ENCODE results near the gene ERCC4. TPM values are rescaled to one million over a fixed set of nuclear protein-coding genes. Genes with fewer than 3 reads are reported as not detected.
A peak's percentile ranks its signal among the peaks of the same experiment; 100 is the strongest.
"Not testable (repeated sequence)": the region's sequence is repeated elsewhere in the genome, so short reads cannot be mapped to it uniquely, and the experiment has no call there.

Gene ERCC4
- total RNA-seq, 1 donor from 2014 or later: 6.2 TPM

GRCh38 chr16:13904822-13905221 is 15.1 kb upstream of the ERCC4 start:
- H3K27ac ChIP-seq; H3K4me3 ChIP-seq; H3K9me3 ChIP-seq; H3K36me3 ChIP-seq; H3K27me3 ChIP-seq; intact Hi-C loops (cut with DNase I); DNase-seq (ENCODE audit: low spot score in 2 of 2): not testable (repeated sequence)
- TF ChIP-seq, protein P1, sequence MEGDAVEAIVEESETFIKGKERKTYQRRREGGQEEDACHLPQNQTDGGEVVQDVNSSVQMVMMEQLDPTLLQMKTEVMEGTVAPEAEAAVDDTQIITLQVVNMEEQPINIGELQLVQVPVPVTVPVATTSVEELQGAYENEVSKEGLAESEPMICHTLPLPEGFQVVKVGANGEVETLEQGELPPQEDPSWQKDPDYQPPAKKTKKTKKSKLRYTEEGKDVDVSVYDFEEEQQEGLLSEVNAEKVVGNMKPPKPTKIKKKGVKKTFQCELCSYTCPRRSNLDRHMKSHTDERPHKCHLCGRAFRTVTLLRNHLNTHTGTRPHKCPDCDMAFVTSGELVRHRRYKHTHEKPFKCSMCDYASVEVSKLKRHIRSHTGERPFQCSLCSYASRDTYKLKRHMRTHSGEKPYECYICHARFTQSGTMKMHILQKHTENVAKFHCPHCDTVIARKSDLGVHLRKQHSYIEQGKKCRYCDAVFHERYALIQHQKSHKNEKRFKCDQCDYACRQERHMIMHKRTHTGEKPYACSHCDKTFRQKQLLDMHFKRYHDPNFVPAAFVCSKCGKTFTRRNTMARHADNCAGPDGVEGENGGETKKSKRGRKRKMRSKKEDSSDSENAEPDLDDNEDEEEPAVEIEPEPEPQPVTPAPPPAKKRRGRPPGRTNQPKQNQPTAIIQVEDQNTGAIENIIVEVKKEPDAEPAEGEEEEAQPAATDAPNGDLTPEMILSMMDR (IDR thresholded peaks at IDR 0.05): peak in 2 of 3 experiments; percentile 28 to 39
- H3K4me1 ChIP-seq: peaks cover 0 to 17% of the 10 kb centered on the region in 2 donors

DNA sequence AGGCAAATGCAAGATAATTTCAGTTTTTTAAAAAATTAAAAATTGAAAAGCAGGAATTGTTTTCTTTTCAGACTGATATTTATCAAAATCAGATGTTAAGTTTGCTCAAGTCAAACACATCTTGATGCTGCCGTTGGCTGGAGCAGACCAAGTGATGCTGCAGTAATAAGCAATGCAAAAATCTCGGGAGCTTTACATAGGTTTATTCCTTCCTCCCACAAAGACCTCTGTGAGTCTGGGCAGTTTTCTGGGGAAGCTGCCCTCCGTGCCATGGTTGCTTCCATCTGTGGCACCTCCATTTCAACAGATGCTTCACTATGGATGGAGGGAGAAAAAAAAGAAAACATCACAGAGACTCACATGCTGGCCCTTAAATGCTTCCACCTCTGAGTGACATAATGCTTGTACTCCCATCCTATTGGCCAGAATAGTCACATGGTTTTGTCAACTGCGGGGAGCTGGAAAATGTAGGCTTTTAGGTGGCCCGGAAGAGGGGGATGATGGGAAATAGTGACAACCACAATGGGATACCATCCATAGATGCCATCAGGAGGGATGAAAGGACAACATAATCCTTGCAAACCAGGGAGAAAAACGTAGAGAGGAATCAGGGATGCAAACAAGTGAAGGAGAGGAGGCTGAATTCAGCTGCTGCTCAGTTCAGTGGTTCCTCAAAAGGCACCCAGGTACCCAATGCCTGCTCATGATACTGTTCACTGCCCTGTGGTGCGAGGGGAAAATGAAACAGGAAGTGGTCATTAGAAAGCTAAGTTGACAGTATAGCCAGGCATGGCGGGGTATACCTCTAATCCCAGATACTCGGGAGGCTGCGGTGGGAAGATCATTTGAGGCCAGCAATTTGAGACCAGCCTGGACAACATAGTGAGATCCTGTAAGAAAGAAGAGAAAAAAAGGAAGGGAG is 13.5 kb upstream of the ERCC4 start:
- Histone ChIP-seq H3K27ac (no peak overlapping the region), H3K36me3 (no peaks in the 10 kb centered on the region), H3K4me1 (peaks cover 0 to 21% of the 10 kb centered on the region in 2 donors), H3K9me3 (peaks cover 0 to 8% of the 10 kb centered on the region in 2 donors), H3K4me3 (no peak overlapping the region), H3K27me3 (no peaks in the 10 kb centered on the region)
- no peak for DNase-seq (ENCODE audit: low spot score in 2 of 2)
- TF ChIP-seq, protein P1 (IDR thresholded peaks at IDR 0.05): no peak
- intact Hi-C loops (cut with DNase I): no loop called here

DNA sequence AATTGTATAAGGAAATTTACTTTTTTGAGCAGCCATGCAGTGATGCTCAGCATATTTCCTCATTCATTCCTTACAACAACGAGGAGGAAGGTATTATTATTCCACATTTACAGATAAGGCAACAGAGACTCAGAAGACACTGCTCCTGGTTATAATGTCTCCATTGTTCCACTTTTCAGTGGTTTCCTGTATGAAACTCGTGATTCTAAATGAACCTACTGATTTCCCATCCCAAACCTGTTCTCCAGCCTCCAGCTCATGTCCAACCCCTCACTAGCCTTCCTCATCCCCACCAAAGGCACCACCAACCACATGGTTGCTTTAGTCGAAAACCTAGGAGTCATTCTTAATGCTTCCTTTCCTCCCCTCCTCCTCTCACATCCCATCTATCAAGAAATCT is 12.5 kb upstream of the ERCC4 start:
- TF ChIP-seq, protein P1 (IDR thresholded peaks at IDR 0.05): no peak

GRCh38 chr16:13909069-13909468 is 10.9 kb upstream of the ERCC4 start:
- H3K27me3 ChIP-seq: no peaks in the 10 kb centered on the region
- no peak for DNase-seq (ENCODE audit: low spot score in 2 of 2)
- intact Hi-C loops (cut with DNase I): loop anchor here (2.0 kb wide), 1 partner anchor 114 kb away; no protein-coding TSS in a partner anchor
- no peaks in the 10 kb centered on the region for H3K36me3 ChIP-seq
- H3K4me3 ChIP-seq: no peak overlapping the region
- H3K4me1 ChIP-seq: peaks cover 0 to 15% of the 10 kb centered on the region in 2 donors
- H3K9me3 ChIP-seq: peaks cover 0 to 5% of the 10 kb centered on the region in 2 donors
- H3K27ac ChIP-seq: peak overlapping the region; percentile 64 to 66
- TF ChIP-seq, protein P1 (IDR thresholded peaks at IDR 0.05): no peak

More for the DNA sequence above, 12.5 kb upstream of the ERCC4 start:
- H3K9me3 ChIP-seq: peaks cover 0 to 8% of the 10 kb centered on the region in 2 donors
- H3K4me1 ChIP-seq: peaks cover 0 to 20% of the 10 kb centered on the region in 2 donors
- no peak overlapping the region for H3K27ac ChIP-seq
- no peaks in the 10 kb centered on the region for H3K36me3 ChIP-seq
- intact Hi-C loops (cut with DNase I): no loop called here
- no peaks in the 10 kb centered on the region for H3K27me3 ChIP-seq
- H3K4me3 ChIP-seq: no peak overlapping the region
- no peak for DNase-seq (ENCODE audit: low spot score in 2 of 2)

- Histone ChIP-seq H3K27me3 (no peaks in the 10 kb centered on the region), H3K4me1 (peaks cover 0 to 15% of the 10 kb centered on the region in 2 donors), H3K9me3 (peaks cover 0 to 5% of the 10 kb centered on the region in 2 donors), H3K36me3 (no peaks in the 10 kb centered on the region), H3K4me3 (no peak overlapping the region), H3K27ac (peak overlapping the region; percentile 64 to 73)
- DNase-seq (ENCODE audit: low spot score in 2 of 2): peak; percentile 61 to 94
- intact Hi-C loops (cut with DNase I): loop anchor here (1.0 to 10.0 kb wide), 3 partner anchors 9 to 595 kb away; no protein-coding TSS in a partner anchor
- TF ChIP-seq, protein P1 (IDR thresholded peaks at IDR 0.05): peak in 1 of 3 experiments; percentile 9
Measured at GRCh38 chr16:13909872-13910303, 10.1 kb upstream of the ERCC4 start.
